ENCODE results near the gene CD200. TPM values are rescaled to one million over a fixed set of nuclear protein-coding genes. Genes with fewer than 3 reads are reported as not detected.
"Not testable (repeated sequence)": the region's sequence is repeated elsewhere in the genome, so short reads cannot be mapped to it uniquely, and the experiment has no call there.

CD200 gene
- total RNA-seq, 4 donors from 2014 or later = 15.6 to 31.8 (median 23.6) TPM

GRCh38 chr3:112376992-112377391 is 44.0 kb downstream of the CD200 start:
- intact Hi-C loops (cut with DNase I; ENCODE audit: low total_unique reads) = no loop called here
- Histone ChIP-seq H3K9me3 (no peaks in the 10 kb centered on the region), H3K4me1 (peaks cover 0 to 3% of the 10 kb centered on the region in 2 donors), H3K4me3 (no peak overlapping the region), H3K36me3 (no peaks in the 10 kb centered on the region), H3K27me3 (no peaks in the 10 kb centered on the region), H3K27ac (peak overlapping the region in 1 of 2 donors; percentile 58)
- TF ChIP-seq CTCF (IDR thresholded peaks at IDR 0.05) (no peak), POLR2A (IDR thresholded peaks at IDR 0.05) (no peak)
- no peak for DNase-seq

- Histone ChIP-seq H3K4me3 (no peak overlapping the region), H3K9me3 (no peaks in the 10 kb centered on the region), H3K4me1 (peaks cover 0 to 3% of the 10 kb centered on the region in 2 donors), H3K27ac (peak overlapping the region; percentile 18 to 58), H3K36me3 (no peaks in the 10 kb centered on the region), H3K27me3 (no peaks in the 10 kb centered on the region)
- intact Hi-C loops (cut with DNase I; ENCODE audit: low total_unique reads) = no loop called here
- no peak for DNase-seq
- TF ChIP-seq POLR2A (IDR thresholded peaks at IDR 0.05) (no peak), CTCF (IDR thresholded peaks at IDR 0.05) (no peak)
Observed at GRCh38 chr3:112377568-112378071, 44.7 kb downstream of the CD200 start.

- H3K27me3 ChIP-seq; H3K4me3 ChIP-seq; intact Hi-C loops (cut with DNase I; ENCODE audit: low total_unique reads); H3K36me3 ChIP-seq; H3K9me3 ChIP-seq; H3K4me1 ChIP-seq; DNase-seq: not testable (repeated sequence)
- peak overlapping the region in 1 of 2 donors; percentile 58 for H3K27ac ChIP-seq
Observed at GRCh38 chr3:112378347-112378746, 45.4 kb downstream of the CD200 start.

- Histone ChIP-seq H3K27ac (no peak overlapping the region), H3K4me1 (peaks cover 0 to 3% of the 10 kb centered on the region in 2 donors)
Observed at GRCh38 chr3:112379020-112379690, 46.2 kb downstream of the CD200 start.

GRCh38 chr3:112381673-112382542 is 49.0 kb downstream of the CD200 start:
- no peak for DNase-seq
- H3K4me1 ChIP-seq = peaks cover 0 to 3% of the 10 kb centered on the region in 2 donors
- H3K27me3 ChIP-seq = no peaks in the 10 kb centered on the region
- no peaks in the 10 kb centered on the region for H3K36me3 ChIP-seq
- no peak overlapping the region for H3K27ac ChIP-seq
- intact Hi-C loops (cut with DNase I; ENCODE audit: low total_unique reads) = no loop called here
- H3K4me3 ChIP-seq = no peak overlapping the region
- H3K9me3 ChIP-seq = no peaks in the 10 kb centered on the region
- TF ChIP-seq POLR2A (IDR thresholded peaks at IDR 0.05) (no peak), CTCF (IDR thresholded peaks at IDR 0.05) (no peak)

More at GRCh38 chr3:112379020-112379690, 46.2 kb downstream of the CD200 start:
- intact Hi-C loops (cut with DNase I; ENCODE audit: low total_unique reads) = no loop called here
- Histone ChIP-seq H3K27me3 (no peaks in the 10 kb centered on the region), H3K36me3 (no peaks in the 10 kb centered on the region), H3K4me3 (no peak overlapping the region), H3K9me3 (no peaks in the 10 kb centered on the region)
- TF ChIP-seq POLR2A (IDR thresholded peaks at IDR 0.05) = no peak
- TF ChIP-seq CTCF (IDR thresholded peaks at IDR 0.05) = no peak
- no peak for DNase-seq

All from uterus (tissue), 4 donors.